Left ventricle myocardium superior (tissue), 1 donor: ENCODE data around the gene CD9. TPM values are rescaled to one million over a fixed set of nuclear protein-coding genes. Genes with fewer than 3 reads are reported as not detected.
A peak's percentile ranks its signal among the peaks of the same experiment; 100 is the strongest.
"Not testable (repeated sequence)": the region's sequence is repeated elsewhere in the genome, so short reads cannot be mapped to it uniquely, and the experiment has no call there.

Experiments
- ATAC-seq: fragments of 200-7000 bp; cut with Tn5 transposase; one replicate; pipeline ENCODE4 v1.9.1; 2020; ENCODE audit warnings: mild to moderate bottlenecking, moderate library complexity
- DNase-seq: peaks from one replicate; pipeline ENCODE4 v3.0.0-alpha.2; 2020
- intact Hi-C: fragments of 100-400 bp; cut with micrococcal nuclease; formaldehyde crosslinking; loops from one replicate; pipeline ENCODE4 v1.11.0; 2022
- long read RNA-seq: library from polyadenylated mRNA; unstranded; transcript quantifications from one replicate; pipeline ENCODE4 v2.0.0, GENCODE V29; 2021
- total RNA-seq: library from RNA; stranded (reverse); fragmentation: NEBNext Ultra II Directional; extraction: Animal tissue kit (Norgen Biotek cat#: 25700); gene quantifications from one replicate; pipeline ENCODE4 v1.2.1, GENCODE V29; 2021
- donor health status: DM: no; HTN: yes; CAD: no; lungs with severe emphysema.

CD9 gene, protein sequence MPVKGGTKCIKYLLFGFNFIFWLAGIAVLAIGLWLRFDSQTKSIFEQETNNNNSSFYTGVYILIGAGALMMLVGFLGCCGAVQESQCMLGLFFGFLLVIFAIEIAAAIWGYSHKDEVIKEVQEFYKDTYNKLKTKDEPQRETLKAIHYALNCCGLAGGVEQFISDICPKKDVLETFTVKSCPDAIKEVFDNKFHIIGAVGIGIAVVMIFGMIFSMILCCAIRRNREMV
- total RNA-seq, result 39.2 TPM
- long read RNA-seq, transcript CD9-201 (8 exons, 1,218 nt), result major isoform, 59 of 68 reads
- long read RNA-seq, partial matches to known transcripts, result 3 of 68 reads
- long read RNA-seq, other reads (novel, unspliced or antisense), result 4 of 68 reads

- intact Hi-C loops, result no loop called here
- ATAC-seq (peak; percentile 68), DNase-seq (peak; percentile 82)
Observed at GRCh38 chr12:6200256-6201212, at the start of gene CD9. Gene CD9, plus strand, starts transcription at chr12:6200400. Its CDS starts 100 bp downstream, at chr12:6200500.

- peak; percentile 80 for DNase-seq
- peak; percentile 91 for ATAC-seq
- intact Hi-C loops, result no loop called here
Observed at GRCh38 chr12:6154730-6155459, 45.3 kb upstream of the CD9 start.

GRCh38 chr12:6157482-6157881 lies 42.7 kb upstream of the CD9 start:
- intact Hi-C loops, result no loop called here
- no peak for DNase-seq
- no peak for ATAC-seq

GRCh38 chr12:6158255-6158654 lies 41.9 kb upstream of the CD9 start:
- ATAC-seq (no peak), DNase-seq (no peak)
- intact Hi-C loops, result no loop called here

DNA sequence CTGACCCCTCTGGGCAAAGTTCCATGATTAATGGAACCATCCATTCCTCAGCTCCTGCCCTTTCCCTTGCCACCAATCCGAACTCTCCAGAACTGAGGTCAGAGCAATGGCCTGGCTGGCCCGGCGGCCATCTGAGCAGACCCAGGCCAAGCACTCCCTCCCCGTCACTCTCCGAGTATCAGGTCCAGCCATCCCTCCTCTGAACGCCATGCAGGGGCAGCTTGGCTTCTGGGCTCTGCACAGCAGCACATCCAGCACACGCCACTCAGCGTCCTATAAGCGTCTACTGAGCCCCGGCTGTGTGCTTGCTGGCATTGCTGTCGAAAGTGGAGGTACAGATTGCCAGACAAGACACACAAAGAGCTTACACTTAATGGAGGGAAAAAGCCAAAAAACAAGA lies 41.5 kb upstream of the CD9 start:
- intact Hi-C loops, result no loop called here
- DNase-seq (no peak), ATAC-seq (no peak)

- intact Hi-C loops, DNase-seq, ATAC-seq: not testable (repeated sequence)
Observed at GRCh38 chr12:6159166-6160011, 40.8 kb upstream of the CD9 start.

DNA sequence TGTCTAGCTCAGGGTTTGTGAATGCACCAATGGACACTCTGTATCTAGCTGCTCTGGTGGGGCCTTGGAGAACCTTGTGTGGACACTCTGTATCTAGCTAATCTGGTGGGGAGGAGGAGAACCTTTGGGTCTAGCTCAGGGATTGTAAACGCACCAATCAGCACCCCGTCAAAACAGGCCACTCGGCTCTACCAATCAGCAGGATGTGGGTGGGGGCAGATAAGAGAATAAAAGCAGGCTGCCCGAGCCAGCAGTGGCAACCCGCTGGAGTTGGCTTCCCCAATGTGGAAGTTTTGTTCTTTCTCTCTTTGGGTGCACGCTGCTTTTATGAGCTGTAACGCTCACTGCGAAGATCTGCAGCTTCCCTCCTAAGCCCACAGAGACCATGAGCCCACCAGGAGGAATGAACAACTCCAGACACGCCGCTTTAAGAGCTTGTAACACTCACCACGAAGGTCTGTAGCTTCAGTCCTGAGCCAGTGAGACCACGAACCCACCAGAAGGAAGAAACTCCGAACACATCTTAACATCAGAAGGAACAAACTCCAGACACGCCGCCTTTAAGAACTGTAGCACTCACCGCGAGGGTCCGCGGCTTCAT lies 40.1 kb upstream of the CD9 start:
- ATAC-seq, DNase-seq, intact Hi-C loops: not testable (repeated sequence)

DNA sequence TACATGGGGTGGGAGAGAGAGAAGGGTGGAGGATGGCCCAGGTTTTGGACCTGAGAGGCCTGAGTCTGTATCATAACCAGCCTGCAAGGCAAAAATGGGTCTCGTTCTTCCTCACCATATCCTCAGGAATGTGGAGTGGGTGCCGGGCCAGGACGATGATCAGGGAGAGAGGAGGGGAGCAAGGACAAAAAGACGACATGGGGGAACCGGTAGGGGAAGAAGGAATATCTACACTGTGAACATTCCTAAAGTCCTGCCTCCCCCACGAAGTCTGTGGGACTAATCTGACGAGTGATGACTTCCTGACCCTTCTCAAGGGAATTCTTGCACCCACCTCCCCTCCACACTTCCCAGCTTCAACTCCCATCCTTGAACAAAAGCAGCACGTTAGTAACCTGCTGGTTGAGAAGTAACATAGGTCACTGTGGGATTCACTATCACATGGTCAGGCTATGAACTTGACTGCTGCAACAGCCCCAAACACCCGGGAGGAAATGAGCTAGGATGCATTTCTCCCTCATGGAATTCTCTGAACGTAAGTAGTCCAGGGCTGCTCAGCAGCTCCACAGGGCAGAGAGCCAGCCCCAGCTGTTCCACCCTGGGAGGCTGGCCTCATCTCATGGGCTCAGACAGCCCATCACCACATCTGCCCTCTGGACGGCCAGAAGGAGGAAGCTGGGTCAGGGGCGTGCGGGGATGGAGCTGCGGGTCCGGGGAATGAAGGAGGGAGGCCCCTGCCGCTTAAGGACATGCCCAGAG lies 38.9 kb upstream of the CD9 start:
- DNase-seq (peak; percentile 63), ATAC-seq (peak; percentile 75)
- intact Hi-C loops, result no loop called here

GRCh38 chr12:6163416-6164060 lies 36.7 kb upstream of the CD9 start:
- intact Hi-C loops, result no loop called here
- no peak for ATAC-seq

DNA sequence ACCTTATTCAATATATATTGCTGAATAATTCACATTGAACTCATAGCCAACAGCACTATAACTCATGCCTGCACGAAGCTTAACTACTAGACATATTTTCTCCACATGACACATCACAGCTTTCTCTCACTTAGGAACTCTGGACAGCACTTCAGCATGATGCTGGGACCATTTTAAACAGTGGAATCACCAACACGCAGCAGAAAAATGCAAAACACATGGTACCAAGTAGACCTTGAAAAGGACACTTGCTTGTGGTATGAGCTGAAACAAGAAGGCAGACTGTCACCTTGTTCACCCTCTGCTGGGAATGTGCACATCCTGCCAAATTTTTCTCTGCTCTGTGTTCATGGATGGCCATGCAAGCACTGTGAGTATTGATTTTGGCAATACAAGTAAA lies 34.8 kb upstream of the CD9 start:
- no peak for DNase-seq
- intact Hi-C loops, result no loop called here
- ATAC-seq, result no peak

More at GRCh38 chr12:6163416-6164060, 36.7 kb upstream of the CD9 start:
- DNase-seq, result no peak

GRCh38 chr12:6166808-6167207 lies 33.4 kb upstream of the CD9 start:
- intact Hi-C loops, result no loop called here
- ATAC-seq (no peak), DNase-seq (no peak)

DNA sequence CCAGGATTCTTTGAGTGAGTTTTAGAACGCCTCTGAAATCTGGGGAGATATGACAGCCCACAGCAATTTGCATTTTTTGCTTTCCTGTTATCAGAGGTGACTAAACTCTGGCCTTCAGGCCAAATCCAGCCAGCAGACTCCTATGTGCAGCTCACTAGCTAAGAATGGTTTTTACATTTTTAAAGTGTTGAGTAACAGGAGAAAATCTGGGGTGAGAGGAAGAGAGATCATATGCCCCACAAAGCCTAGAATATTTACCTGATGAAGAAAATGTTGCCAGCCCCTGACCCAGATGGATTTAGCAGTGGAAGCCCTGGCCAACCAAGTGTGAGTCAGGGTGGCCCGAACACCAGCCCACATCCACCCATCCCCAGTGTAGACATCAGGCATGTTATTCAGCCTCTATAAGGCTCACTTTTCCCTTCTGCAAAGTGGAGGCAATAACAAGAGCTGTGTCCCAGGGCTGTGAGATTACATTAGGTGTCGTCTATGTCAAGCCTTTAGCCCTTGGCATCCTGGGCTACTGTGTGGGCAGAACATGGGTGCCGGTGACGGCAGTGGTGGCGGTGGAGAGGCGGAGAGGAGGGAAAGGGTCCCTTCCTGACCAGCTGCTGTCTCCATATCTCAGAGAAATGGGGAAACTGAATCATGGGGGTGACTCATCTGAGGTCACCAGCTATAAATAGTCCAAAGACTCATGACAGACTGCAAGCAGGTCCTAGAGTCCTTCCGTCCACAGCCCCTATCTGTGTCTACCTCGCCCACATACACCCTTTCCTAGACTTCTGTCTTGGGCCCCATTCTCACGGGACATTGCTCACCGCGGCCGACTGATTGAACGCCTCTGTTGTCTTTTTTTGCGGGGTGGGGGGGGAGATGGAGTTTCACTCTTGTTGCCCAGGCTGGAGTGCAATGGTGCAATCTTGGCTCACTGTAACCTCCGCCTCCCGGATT lies 32.6 kb upstream of the CD9 start:
- intact Hi-C loops, result no loop called here
- ATAC-seq, result peak; percentile 80
- no peak for DNase-seq

DNA sequence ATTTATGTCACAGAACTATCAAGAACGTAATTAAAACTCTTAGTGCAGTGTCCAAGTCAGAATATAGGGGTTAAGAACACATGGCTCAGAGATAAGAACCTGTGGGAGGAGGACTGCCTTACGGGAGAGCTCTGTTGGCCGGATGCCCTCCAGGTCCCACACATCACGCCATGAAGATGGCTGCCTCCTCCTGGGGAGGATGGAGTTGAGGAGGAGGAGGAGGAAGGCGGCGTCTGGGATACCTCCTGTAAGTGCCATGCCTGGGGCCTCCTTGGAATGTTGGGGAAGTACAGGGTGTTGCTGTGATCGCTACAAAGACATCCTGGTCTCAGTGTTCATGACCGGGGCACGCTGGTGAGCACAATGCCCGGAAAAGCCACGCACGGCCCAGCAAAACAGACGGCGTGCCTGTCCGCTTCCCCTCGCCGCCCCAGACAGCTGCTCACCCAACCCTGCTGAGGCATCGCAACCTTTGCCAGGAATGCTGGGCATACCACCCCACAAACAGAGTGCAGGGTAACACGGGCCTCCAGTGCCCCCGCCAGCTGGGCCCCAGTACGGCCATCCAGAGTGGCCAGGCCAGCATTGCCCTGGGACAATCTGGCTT lies 28.7 kb upstream of the CD9 start:
- intact Hi-C loops, result no loop called here

GRCh38 chr12:6172086-6172485 lies 28.1 kb upstream of the CD9 start:
- DNase-seq, result no peak
- ATAC-seq, result no peak
- intact Hi-C loops, result no loop called here

More for the DNA sequence above, 28.7 kb upstream of the CD9 start:
- DNase-seq, result peak; percentile 63
- ATAC-seq, result peak; percentile 78

DNA sequence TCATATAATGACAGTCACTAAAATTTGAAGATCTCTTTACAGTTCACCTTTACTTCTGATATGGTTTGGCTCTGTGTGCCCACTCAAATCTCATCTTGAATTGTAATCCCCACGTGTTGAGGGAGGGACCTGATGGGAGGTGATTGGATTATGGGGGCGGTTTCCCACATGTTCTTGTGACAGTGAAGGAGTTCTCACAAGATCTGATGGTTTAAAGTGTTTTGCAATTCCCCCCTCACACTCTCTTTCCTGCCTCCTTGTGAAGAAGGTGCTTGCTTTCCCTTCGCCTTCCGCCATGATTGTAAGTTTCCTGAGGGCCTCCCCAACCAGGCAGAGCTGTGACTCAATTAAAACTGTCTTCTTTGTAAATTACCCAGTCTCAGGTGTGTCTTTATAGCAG lies 27.3 kb upstream of the CD9 start:
- no peak for DNase-seq
- intact Hi-C loops, result no loop called here
- no peak for ATAC-seq
